SK-N-SH treated with all-trans-retinoic acid at 6 μM for 48 hours (cell line): Measurements from ENCODE around the gene C3orf85.

Source experiments
- ARNTL ChIP-seq: fragments of 450-650 bp; formaldehyde crosslinking; IDR thresholded peaks from 2 replicates; pipeline ENCODE4 v1.5.0; 2020; ENCODE audit warnings: low read depth, mild to moderate bottlenecking, moderate library complexity, borderline replicate concordance
- CSDC2 ChIP-seq: fragments of 250-450 bp; sonication (Bioruptor Pico); IDR thresholded peaks from 2 replicates; pipeline ENCODE4 v1.5.0; 2020; ENCODE audit warnings: mild to moderate bottlenecking, moderate library complexity
- ESRRG ChIP-seq: fragments of 250-450 bp; sonication (Bioruptor Pico); IDR thresholded peaks from 2 replicates; pipeline ENCODE4 v1.6.1; 2021; ENCODE audit warnings: mild to moderate bottlenecking
- PATZ1 ChIP-seq: fragments of 250-450 bp; sonication (Bioruptor Pico); IDR thresholded peaks from 2 replicates; pipeline ENCODE4 v1.8.0; 2020; ENCODE audit warnings: mild to moderate bottlenecking, moderate library complexity, borderline replicate concordance
- RARB ChIP-seq: fragments of 250-450 bp; sonication (Bioruptor Pico); IDR thresholded peaks from 2 replicates; pipeline ENCODE4 v1.8.0; 2021; ENCODE audit warnings: mild to moderate bottlenecking, moderate library complexity
- TSHZ2 ChIP-seq: fragments of 250-450 bp; sonication (Bioruptor Pico); IDR thresholded peaks from 2 replicates; pipeline ENCODE4 v1.5.0; 2020; ENCODE audit warnings: mild to moderate bottlenecking, moderate library complexity
- ZC3H10 ChIP-seq: fragments of 250-450 bp; sonication (Bioruptor Pico); IDR thresholded peaks from 2 replicates; pipeline ENCODE4 v1.5.1; 2021; ENCODE audit warnings: mild to moderate bottlenecking, moderate library complexity
- ZFP3 ChIP-seq: fragments of 250-450 bp; sonication (Bioruptor Pico); IDR thresholded peaks from 2 replicates; pipeline ENCODE4 v1.5.0; 2020; ENCODE audit warnings: mild to moderate bottlenecking, moderate library complexity
- ZNF565 ChIP-seq: fragments of 450-650 bp; formaldehyde crosslinking; conservative IDR thresholded peaks from 2 replicates; pipeline ENCODE4 v1.5.0; 2020; ENCODE audit warnings: low read depth, mild to moderate bottlenecking, moderate library complexity
- ZNF70 ChIP-seq: fragments of 450-650 bp; formaldehyde crosslinking; IDR thresholded peaks from 2 replicates; pipeline ENCODE4 v1.5.0; 2020; ENCODE audit warnings: mild to moderate bottlenecking, moderate library complexity

- TF ChIP-seq ARNTL (CRISPR knock-in tag) (no peak), PATZ1 (CRISPR knock-in tag) (no peak), ESRRG (CRISPR knock-in tag) (no peak), RARB (no peak), TSHZ2 (CRISPR knock-in tag) (no peak), CSDC2 (CRISPR knock-in tag) (no peak), ZFP3 (CRISPR knock-in tag) (no peak), ZNF70 (no peak), ZNF565 (CRISPR knock-in tag) (no peak), ZC3H10 (CRISPR knock-in tag) (no peak)
These were observed 3.6 kb upstream of the C3orf85 start for GRCh38 chr3:109132801-109133473.
